Retinal pigment epithelial cell (primary cell): ENCODE measurements around the gene CDK12.

Experiments
- DNase-seq: peaks from one replicate; pipeline ENCODE4 v3.0.0-alpha.2; 2010; ENCODE audit warnings: low read depth
- H3K4me3 ChIP-seq: 2 replicates; pipeline ENCODE4 v1.5.1; 2011; ENCODE audit warnings: mild to moderate bottlenecking, low read length, control low read depth, moderate library complexity
- CTCF ChIP-seq: conservative IDR thresholded peaks from 2 replicates; pipeline ENCODE4 v1.5.1; 2011; ENCODE audit warnings: low read depth, low read length, control low read depth, inconsistent platforms

The CDK12 gene

GRCh38 chr17:39581759-39582085 is 120.4 kb downstream of the CDK12 start:
- TF ChIP-seq CTCF, result no peak

GRCh38 chr17:39582658-39583057 is 121.4 kb downstream of the CDK12 start:
- no peak for TF ChIP-seq CTCF
- no peak overlapping the region for H3K4me3 ChIP-seq
- DNase-seq, result no peak

More at GRCh38 chr17:39581759-39582085, 120.4 kb downstream of the CDK12 start:
- no peak for DNase-seq
- H3K4me3 ChIP-seq, result no peak overlapping the region
